GM13977 (cell line): ENCODE data around the gene MAPRE2.

Source experiments
- DNase-seq: peaks from one replicate; pipeline ENCODE4 v3.0.0; 2012; ENCODE audit warnings: low spot score
- CTCF ChIP-seq: IDR thresholded peaks from 2 replicates; pipeline ENCODE4 v1.5.1; 2012; ENCODE audit warnings: mild to moderate bottlenecking, control low read depth; ENCODE audit not compliant: insufficient read depth; ENCODE audit errors: extremely low read depth, missing control alignments
- in situ Hi-C: fragments of 300-500 bp; cut with MboI; formaldehyde crosslinking; loops from one replicate; pipeline ENCODE4 v1.12.0; 2022; ENCODE audit warnings: low sequenced_read_pairs, low pct_unique_long_range_greater_than_20kb, mixed read lengths, inconsistent platforms; ENCODE audit not compliant: unreplicated experiment

MAPRE2 gene

GRCh38 chr18:35029103-35029502 lies 12.1 kb upstream of the MAPRE2 start:
- no peak for TF ChIP-seq CTCF
- no peak for DNase-seq

GRCh38 chr18:35029770-35030169 lies 11.4 kb upstream of the MAPRE2 start:
- in situ Hi-C loops, result no loop called here
- DNase-seq, result peak; percentile 31
- no peak for TF ChIP-seq CTCF

More at GRCh38 chr18:35029103-35029502, 12.1 kb upstream of the MAPRE2 start:
- in situ Hi-C loops, result no loop called here

- no peak for TF ChIP-seq CTCF
- no peak for DNase-seq
- in situ Hi-C loops, result no loop called here
These were observed 10.8 kb upstream of the MAPRE2 start for GRCh38 chr18:35030277-35030989.

- DNase-seq, result no peak
- in situ Hi-C loops, result no loop called here
- TF ChIP-seq CTCF, result no peak
These were observed 9.1 kb upstream of the MAPRE2 start for GRCh38 chr18:35032113-35032512.

GRCh38 chr18:35038029-35038428 lies 3.2 kb upstream of the MAPRE2 start:
- no peak for TF ChIP-seq CTCF
- no peak for DNase-seq
- in situ Hi-C loops, result no loop called here

GRCh38 chr18:35038881-35039491 lies 2.2 kb upstream of the MAPRE2 start:
- peak; percentile 16 for DNase-seq
- TF ChIP-seq CTCF, result no peak
- in situ Hi-C loops, result no loop called here
